Subcutaneous adipose tissue (tissue), 4 donors: ENCODE measurements around the gene SYCP2. TPM values are rescaled to one million over a fixed set of nuclear protein-coding genes. Genes with fewer than 3 reads are reported as not detected.

Source experiments
- total RNA-seq, 4 donors: library from RNA; depleted of rRNA; stranded (reverse); fragments of >200 nt; gene quantifications; one replicate each; pipeline ENCODE4 v1.1.0, GENCODE V29; 2016
- TF ChIP-seq, protein P1 (sequence below): fragments of 450-650 bp; IDR thresholded peaks from one replicate; pipeline ENCODE4 v1.5.1; 2016; ENCODE audit warnings: low read depth, mild to moderate bottlenecking, control low read depth, antibody characterized with exemption, moderate library complexity

Gene SYCP2
- total RNA-seq, 4 donors from 2014 or later: 3.1 to 7.8 (median 3.8) TPM

- TF ChIP-seq, protein P1, sequence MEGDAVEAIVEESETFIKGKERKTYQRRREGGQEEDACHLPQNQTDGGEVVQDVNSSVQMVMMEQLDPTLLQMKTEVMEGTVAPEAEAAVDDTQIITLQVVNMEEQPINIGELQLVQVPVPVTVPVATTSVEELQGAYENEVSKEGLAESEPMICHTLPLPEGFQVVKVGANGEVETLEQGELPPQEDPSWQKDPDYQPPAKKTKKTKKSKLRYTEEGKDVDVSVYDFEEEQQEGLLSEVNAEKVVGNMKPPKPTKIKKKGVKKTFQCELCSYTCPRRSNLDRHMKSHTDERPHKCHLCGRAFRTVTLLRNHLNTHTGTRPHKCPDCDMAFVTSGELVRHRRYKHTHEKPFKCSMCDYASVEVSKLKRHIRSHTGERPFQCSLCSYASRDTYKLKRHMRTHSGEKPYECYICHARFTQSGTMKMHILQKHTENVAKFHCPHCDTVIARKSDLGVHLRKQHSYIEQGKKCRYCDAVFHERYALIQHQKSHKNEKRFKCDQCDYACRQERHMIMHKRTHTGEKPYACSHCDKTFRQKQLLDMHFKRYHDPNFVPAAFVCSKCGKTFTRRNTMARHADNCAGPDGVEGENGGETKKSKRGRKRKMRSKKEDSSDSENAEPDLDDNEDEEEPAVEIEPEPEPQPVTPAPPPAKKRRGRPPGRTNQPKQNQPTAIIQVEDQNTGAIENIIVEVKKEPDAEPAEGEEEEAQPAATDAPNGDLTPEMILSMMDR: no peak
Observed at GRCh38 chr20:59871096-59871495, 62.3 kb downstream of the SYCP2 start.

- TF ChIP-seq, protein P1: no peak
Observed at GRCh38 chr20:59866338-59866737, 67.1 kb downstream of the SYCP2 start.

GRCh38 chr20:59864726-59865125, 68.7 kb downstream of the SYCP2 start:
- TF ChIP-seq, protein P1: no peak

GRCh38 chr20:59863058-59863457, 70.4 kb downstream of the SYCP2 start:
- TF ChIP-seq, protein P1: no peak

DNA sequence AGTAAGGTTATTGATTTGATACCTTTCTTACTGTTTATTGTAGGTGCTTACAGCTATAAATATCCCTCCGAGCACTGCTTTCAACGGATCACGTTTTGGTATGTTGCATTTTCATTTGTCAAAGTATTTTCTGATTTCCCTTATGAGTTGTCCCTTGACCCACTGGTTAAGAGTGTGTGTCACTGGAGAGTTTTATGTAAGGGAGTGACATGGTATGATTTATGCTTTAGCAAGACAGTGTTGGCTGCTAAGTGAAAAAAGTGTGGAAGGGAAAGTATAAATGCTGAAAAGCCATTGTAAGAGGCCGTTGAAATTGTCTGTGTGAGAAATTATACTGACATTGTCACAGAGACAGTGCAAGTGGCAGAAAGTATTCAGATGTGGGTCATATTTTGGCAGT, 72.0 kb downstream of the SYCP2 start:
- TF ChIP-seq, protein P1: no peak

- TF ChIP-seq, protein P1: no peak
Observed at GRCh38 chr20:59858425-59858824, 75.0 kb downstream of the SYCP2 start.

- TF ChIP-seq, protein P1: no peak
Observed at GRCh38 chr20:59857966-59858365, 75.5 kb downstream of the SYCP2 start.
